Smooth muscle cell (in vitro differentiated cells): ENCODE results near the gene NLGN1. TPM values are rescaled to one million over a fixed set of nuclear protein-coding genes. Genes with fewer than 3 reads are reported as not detected.

Experiments
- DNase-seq: peaks from one replicate; lab custom pipeline; 2025; ENCODE audit not compliant: unreplicated experiment; lab: John Stamatoyannopoulos, UW
- H2AFZ ChIP-seq: fragments of 200-600 bp; sonication (generic); 2 replicates; pipeline ENCODE4 v1.6.0; 2016; ENCODE audit warnings: antibody characterized with exemption, low read depth, mild to moderate bottlenecking
- H3F3A ChIP-seq: fragments of 200-600 bp; sonication (generic); 2 replicates; pipeline ENCODE4 v1.6.0; 2017; ENCODE audit warnings: antibody characterized with exemption, low read depth
- H3K27ac ChIP-seq: fragments of 200-600 bp; sonication (generic); 2 replicates; pipeline ENCODE4 v1.5.1; 2016; ENCODE audit warnings: low read depth, mild to moderate bottlenecking
- H3K27me3 ChIP-seq: fragments of 200-600 bp; sonication (generic); 2 replicates; pipeline ENCODE4 v1.6.1; 2016; ENCODE audit warnings: low read depth, mild to moderate bottlenecking
- H3K36me3 ChIP-seq: fragments of 200-600 bp; sonication (generic); 2 replicates; pipeline ENCODE4 v1.5.1; 2016; ENCODE audit warnings: low read depth
- H3K4me1 ChIP-seq: fragments of 200-600 bp; sonication (generic); 2 replicates; pipeline ENCODE4 v1.5.1; 2016; ENCODE audit warnings: low read depth
- H3K4me2 ChIP-seq: fragments of 200-600 bp; sonication (generic); 2 replicates; pipeline ENCODE4 v1.6.0; 2016; ENCODE audit warnings: mild to moderate bottlenecking
- H3K4me3 ChIP-seq: fragments of 200-600 bp; sonication (generic); 2 replicates; pipeline ENCODE4 v1.5.1; 2016; ENCODE audit warnings: mild to moderate bottlenecking
- H3K79me2 ChIP-seq: fragments of 200-600 bp; sonication (generic); 2 replicates; pipeline ENCODE4 v1.6.0; 2016; ENCODE audit warnings: low read depth, mild to moderate bottlenecking
- H3K9ac ChIP-seq: fragments of 200-600 bp; sonication (generic); 2 replicates; pipeline ENCODE4 v1.6.0; 2016; ENCODE audit warnings: low read depth
- H3K9me3 ChIP-seq: fragments of 200-600 bp; sonication (generic); replicated peaks from 2 replicates; pipeline ENCODE4 v1.5.1; 2016; ENCODE audit warnings: low read depth
- H4K20me1 ChIP-seq: fragments of 200-600 bp; sonication (generic); 2 replicates; pipeline ENCODE4 v1.6.0; 2016; ENCODE audit warnings: low read depth
- WGBS: methylation state at CpG from one replicate; pipeline ENCODE4 v1.1.7; 2016; ENCODE audit warnings: low lambda C conversion rate; 5-methylcytosine and 5-hydroxymethylcytosine counted together
- polyA plus RNA-seq: library from polyadenylated mRNA; unstranded; fragments of >200 nt; fragmentation: Nextera tagmentation; extraction: Ambion mirVana; gene quantifications from 2 replicates; pipeline ENCODE4 v1.2.1, GENCODE V29; 2016
- total RNA-seq: library from RNA; depleted of rRNA; stranded (reverse); fragments of >200 nt; gene quantifications from 2 replicates; pipeline ENCODE4 v1.2.3, GENCODE V29; 2014
- TF ChIP-seq, protein P1 (sequence below): fragments of 200-600 bp; sonication (generic); IDR thresholded peaks from 2 replicates; pipeline ENCODE4 v1.5.1; 2017; ENCODE audit warnings: borderline replicate concordance, mild to moderate bottlenecking, antibody characterized with exemption; ENCODE audit not compliant: insufficient read depth, poor library complexity, severe bottlenecking

NLGN1 gene
- total and polyA plus RNA-seq, 2 experiments from 2014 or later = 0.04 TPM; not detected in 1

GRCh38 chr3:173780067-173780466, 382.5 kb downstream of the NLGN1 start:
- Histone ChIP-seq H3F3A (no peaks in the 10 kb centered on the region), H3K4me3 (no peak overlapping the region)
- 94% methylated on average over 3 of the region's 3 CpGs for WGBS

DNA sequence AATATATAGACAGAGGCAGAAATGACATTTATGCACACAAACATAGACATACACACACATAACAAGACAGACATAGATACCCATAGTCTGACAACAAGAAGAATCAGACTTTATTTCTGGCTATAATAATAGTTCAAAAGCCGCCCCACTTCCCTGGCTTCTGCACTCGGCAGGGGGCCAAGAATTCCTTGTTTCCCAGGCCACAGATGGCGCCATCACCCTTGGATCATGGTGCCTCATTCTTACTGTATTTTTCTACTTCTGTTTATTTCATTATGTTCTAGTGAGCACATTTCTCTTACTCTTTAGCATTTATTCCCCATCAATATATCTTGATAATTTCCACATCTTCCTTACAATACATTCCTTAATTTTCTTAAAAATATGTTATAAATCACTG, 387.5 kb downstream of the NLGN1 start:
- Histone ChIP-seq H3K4me1 (no peaks in the 10 kb centered on the region), H3K4me2 (no peak overlapping the region)

More at GRCh38 chr3:173780067-173780466, 382.5 kb downstream of the NLGN1 start:
- H3K27me3 ChIP-seq = no peaks in the 10 kb centered on the region
- H3K9me3 ChIP-seq = no peaks in the 10 kb centered on the region
- TF ChIP-seq, protein P1, sequence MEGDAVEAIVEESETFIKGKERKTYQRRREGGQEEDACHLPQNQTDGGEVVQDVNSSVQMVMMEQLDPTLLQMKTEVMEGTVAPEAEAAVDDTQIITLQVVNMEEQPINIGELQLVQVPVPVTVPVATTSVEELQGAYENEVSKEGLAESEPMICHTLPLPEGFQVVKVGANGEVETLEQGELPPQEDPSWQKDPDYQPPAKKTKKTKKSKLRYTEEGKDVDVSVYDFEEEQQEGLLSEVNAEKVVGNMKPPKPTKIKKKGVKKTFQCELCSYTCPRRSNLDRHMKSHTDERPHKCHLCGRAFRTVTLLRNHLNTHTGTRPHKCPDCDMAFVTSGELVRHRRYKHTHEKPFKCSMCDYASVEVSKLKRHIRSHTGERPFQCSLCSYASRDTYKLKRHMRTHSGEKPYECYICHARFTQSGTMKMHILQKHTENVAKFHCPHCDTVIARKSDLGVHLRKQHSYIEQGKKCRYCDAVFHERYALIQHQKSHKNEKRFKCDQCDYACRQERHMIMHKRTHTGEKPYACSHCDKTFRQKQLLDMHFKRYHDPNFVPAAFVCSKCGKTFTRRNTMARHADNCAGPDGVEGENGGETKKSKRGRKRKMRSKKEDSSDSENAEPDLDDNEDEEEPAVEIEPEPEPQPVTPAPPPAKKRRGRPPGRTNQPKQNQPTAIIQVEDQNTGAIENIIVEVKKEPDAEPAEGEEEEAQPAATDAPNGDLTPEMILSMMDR = no peak
- H3K4me1 ChIP-seq = no peaks in the 10 kb centered on the region
- H3K9ac ChIP-seq = no peak overlapping the region
- no peak overlapping the region for H3K27ac ChIP-seq
- DNase-seq = no peak
- H3K79me2 ChIP-seq = no peaks in the 10 kb centered on the region
- H3K4me2 ChIP-seq = no peak overlapping the region
- H2AFZ ChIP-seq = no peak overlapping the region
- H4K20me1 ChIP-seq = no peaks in the 10 kb centered on the region
- no peaks in the 10 kb centered on the region for H3K36me3 ChIP-seq

DNA sequence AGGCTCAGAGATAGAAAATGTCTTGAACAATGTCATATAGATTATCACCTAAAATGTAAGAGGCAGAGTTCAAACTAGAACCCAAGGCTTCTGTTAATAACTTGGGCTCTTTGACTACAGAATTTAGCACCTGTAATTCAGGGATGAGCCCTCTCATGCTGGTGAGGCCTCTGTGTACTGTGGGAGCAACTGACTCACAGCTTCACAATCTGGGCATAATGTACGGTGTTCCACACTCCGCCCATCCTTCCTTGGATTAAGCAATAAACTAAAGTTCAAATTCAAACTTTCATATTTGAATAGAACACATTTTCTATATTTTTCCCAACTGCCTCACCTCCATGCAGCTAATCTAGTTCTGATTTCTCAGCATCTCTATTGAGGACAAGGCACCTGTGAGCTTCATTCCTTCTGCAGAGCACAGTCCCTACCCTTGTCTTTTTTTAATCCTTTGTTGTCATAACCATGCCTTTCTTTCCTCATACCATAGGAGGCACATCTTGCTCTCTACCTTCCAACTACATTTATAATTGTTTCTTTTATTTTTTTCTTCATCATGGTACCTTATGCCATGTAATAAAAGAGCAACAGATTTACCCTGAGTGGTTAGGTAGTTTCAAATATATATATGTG, 392.1 kb downstream of the NLGN1 start:
- Histone ChIP-seq H3K4me2 (no peak overlapping the region), H3K4me3 (no peak overlapping the region), H3K36me3 (no peaks in the 10 kb centered on the region), H3K27me3 (no peaks in the 10 kb centered on the region), H4K20me1 (no peaks in the 10 kb centered on the region), H3K79me2 (no peaks in the 10 kb centered on the region), H3F3A (no peaks in the 10 kb centered on the region), H3K27ac (no peak overlapping the region), H2AFZ (no peak overlapping the region), H3K9me3 (no peaks in the 10 kb centered on the region), H3K9ac (no peak overlapping the region), H3K4me1 (no peaks in the 10 kb centered on the region)
- DNase-seq = no peak
- TF ChIP-seq, protein P1 = no peak
- 82% methylated on average over 2 of the region's 2 CpGs for WGBS

More for the DNA sequence above, 387.5 kb downstream of the NLGN1 start:
- Histone ChIP-seq H4K20me1 (no peaks in the 10 kb centered on the region), H2AFZ (peak overlapping the region; percentile 3), H3K36me3 (no peaks in the 10 kb centered on the region), H3F3A (no peaks in the 10 kb centered on the region), H3K27me3 (no peaks in the 10 kb centered on the region), H3K9ac (no peak overlapping the region), H3K9me3 (no peaks in the 10 kb centered on the region), H3K4me3 (no peak overlapping the region), H3K79me2 (no peaks in the 10 kb centered on the region), H3K27ac (no peak overlapping the region)
- WGBS = 76% methylated on average over 3 of the region's 3 CpGs
- TF ChIP-seq, protein P1 = no peak
- no peak for DNase-seq

- Histone ChIP-seq H3K4me3 (no peak overlapping the region), H2AFZ (no peak overlapping the region), H3K9ac (no peak overlapping the region), H3K4me1 (no peaks in the 10 kb centered on the region), H3K4me2 (no peak overlapping the region), H3K9me3 (no peaks in the 10 kb centered on the region), H3F3A (no peaks in the 10 kb centered on the region), H3K27me3 (no peaks in the 10 kb centered on the region), H3K79me2 (no peaks in the 10 kb centered on the region), H3K27ac (no peak overlapping the region), H4K20me1 (no peaks in the 10 kb centered on the region), H3K36me3 (no peaks in the 10 kb centered on the region)
- WGBS = 60% methylated on average over 2 of the region's 2 CpGs
- no peak for DNase-seq
- TF ChIP-seq, protein P1 = no peak
Observed at GRCh38 chr3:173793963-173794362, 396.4 kb downstream of the NLGN1 start.
